Activated CD4-positive, alpha-beta memory T cell treated with anti-CD3 and anti-CD28 coated beads, Interleukin-2, amount 10 ng/mL, durations not matched to agents 7 days and 5 days (primary cell): ENCODE measurements around the gene FUT8. TPM values are rescaled to one million over a fixed set of nuclear protein-coding genes. Genes with fewer than 3 reads are reported as not detected.

Experiments used
- CTCF ChIA-PET: fragments of 350-600 bp; sonication (Branson Sonifier 250); formaldehyde crosslinking; loops from one replicate; lab custom pipeline; 2021; ENCODE audit warnings: antibody characterized with exemption, inconsistent platforms; lab: Charles Lee
- POLR2A ChIA-PET: fragments of 350-600 bp; sonication (Branson Sonifier 250); formaldehyde crosslinking; loops from one replicate; lab custom pipeline; 2021; ENCODE audit warnings: antibody characterized with exemption; lab: Charles Lee
- DNase-seq: peaks from one replicate; pipeline ENCODE4 v3.0.0-alpha.2; 2020
- H3K27ac Mint-ChIP-seq: one replicate; pipeline ENCODE4 v1.8.0; 2021; ENCODE audit warnings: mild to moderate bottlenecking, mixed read lengths
- H3K27me3 Mint-ChIP-seq: one replicate; pipeline ENCODE4 v1.8.0; 2021; ENCODE audit warnings: mixed read lengths
- H3K36me3 Mint-ChIP-seq: one replicate; pipeline ENCODE4 v1.8.0; 2021; ENCODE audit warnings: low read depth, mixed read lengths
- H3K4me1 Mint-ChIP-seq: one replicate; pipeline ENCODE4 v1.8.0; 2021; ENCODE audit warnings: mixed read lengths
- H3K4me3 Mint-ChIP-seq: one replicate; pipeline ENCODE4 v1.8.0; 2021; ENCODE audit warnings: mild to moderate bottlenecking, mixed read lengths
- H3K9me3 Mint-ChIP-seq: one replicate; pipeline ENCODE4 v1.8.0; 2021; ENCODE audit warnings: mixed read lengths
- total RNA-seq, 2 experiments: library from RNA; stranded (reverse); gene quantifications; one replicate each; pipeline ENCODE4 v1.2.3, GENCODE V29; 2021

Gene FUT8
- total RNA-seq, 2 experiments from 2014 or later = 85.0 to 85.5 TPM

DNA sequence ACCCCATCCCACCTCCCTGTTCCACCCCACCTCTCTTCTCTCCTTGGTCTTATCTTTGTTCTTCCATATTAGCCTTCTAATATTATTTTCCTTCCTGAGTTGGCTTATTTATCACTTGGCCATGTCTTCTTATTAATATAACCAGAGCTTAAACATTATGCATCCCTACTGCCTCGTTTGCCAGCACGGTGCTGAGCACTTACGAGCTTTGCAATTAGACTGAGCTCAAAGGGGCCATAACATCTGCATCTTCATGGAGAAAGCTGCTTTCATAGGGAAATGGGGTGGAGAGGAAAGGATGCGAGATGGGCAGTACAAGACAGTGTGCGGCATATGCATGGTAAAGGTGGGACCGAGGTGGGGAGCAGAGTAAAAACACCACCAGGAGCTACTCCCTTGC is 342.8 kb downstream of the FUT8 start:
- DNase-seq = no peak
- Mint-ChIP-seq H3K4me1 (no peaks in the 10 kb centered on the region), H3K27me3 (peaks cover 2% of the 10 kb centered on the region), H3K9me3 (no peaks in the 10 kb centered on the region), H3K4me3 (no peak overlapping the region), H3K36me3 (no peaks in the 10 kb centered on the region), H3K27ac (no peak overlapping the region)
- ChIA-PET CTCF (interaction anchor here (1.7 kb wide), 1 partner anchor 69 kb away, joined by 4 read pairs; no protein-coding TSS in a partner anchor), POLR2A (no interaction called here)

DNA sequence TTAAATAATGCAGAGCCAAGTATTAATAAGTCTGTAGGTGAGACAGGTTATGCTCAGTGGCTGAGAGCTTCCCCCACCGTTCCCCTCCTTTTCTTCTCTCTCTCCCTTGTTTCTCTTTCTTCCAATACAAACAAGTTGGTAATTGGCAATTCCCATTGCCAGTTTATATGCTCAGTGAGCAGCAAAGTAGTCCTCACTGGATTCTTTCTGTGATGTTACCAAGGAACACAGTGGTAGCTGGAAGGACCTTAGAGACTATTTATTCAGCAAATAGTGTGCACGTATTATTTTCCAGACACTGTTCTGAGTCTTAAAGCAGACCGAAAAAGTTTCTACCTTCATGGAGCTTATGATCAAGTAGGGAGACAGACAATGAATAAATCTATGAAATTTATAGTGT is 344.4 kb downstream of the FUT8 start:
- H3K27ac Mint-ChIP-seq = no peak overlapping the region
- ChIA-PET CTCF (interaction anchor here (1.7 kb wide), 1 partner anchor 68 kb away, joined by 4 read pairs; no protein-coding TSS in a partner anchor), POLR2A (interaction anchor here (1.1 kb wide), 1 partner anchor 39 kb away, joined by 3 read pairs; no protein-coding TSS in a partner anchor)
- H3K9me3 Mint-ChIP-seq = no peaks in the 10 kb centered on the region
- peaks cover 2% of the 10 kb centered on the region for H3K27me3 Mint-ChIP-seq
- H3K4me3 Mint-ChIP-seq = no peak overlapping the region
- no peaks in the 10 kb centered on the region for H3K4me1 Mint-ChIP-seq
- H3K36me3 Mint-ChIP-seq = no peaks in the 10 kb centered on the region
- no peak for DNase-seq

DNA sequence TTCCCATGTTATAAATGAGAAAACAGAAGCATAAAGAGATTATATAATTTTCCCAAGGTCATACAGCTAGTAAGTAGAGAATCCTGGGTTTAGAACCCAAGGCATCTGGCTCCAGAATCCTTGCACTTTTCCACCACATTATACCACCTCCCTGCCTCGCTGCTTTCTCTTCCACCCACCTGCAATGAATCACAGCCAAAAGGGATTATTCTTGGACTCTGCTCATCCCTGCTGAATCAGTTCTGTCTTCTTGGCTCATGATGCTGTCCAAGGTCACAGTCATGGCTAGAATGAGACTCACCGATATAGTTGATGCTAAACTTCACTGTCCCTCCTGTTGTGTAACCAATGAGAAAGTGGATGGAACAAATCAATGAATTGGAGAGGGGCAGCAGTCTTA is 356.6 kb downstream of the FUT8 start:
- no peak for DNase-seq
- no peak overlapping the region for H3K27ac Mint-ChIP-seq
- CTCF ChIA-PET = no interaction called here
- POLR2A ChIA-PET = no interaction called here
- no peaks in the 10 kb centered on the region for H3K36me3 Mint-ChIP-seq
- no peak overlapping the region for H3K4me3 Mint-ChIP-seq
- no peaks in the 10 kb centered on the region for H3K9me3 Mint-ChIP-seq
- H3K27me3 Mint-ChIP-seq = peaks cover 10% of the 10 kb centered on the region
- H3K4me1 Mint-ChIP-seq = no peaks in the 10 kb centered on the region

DNA sequence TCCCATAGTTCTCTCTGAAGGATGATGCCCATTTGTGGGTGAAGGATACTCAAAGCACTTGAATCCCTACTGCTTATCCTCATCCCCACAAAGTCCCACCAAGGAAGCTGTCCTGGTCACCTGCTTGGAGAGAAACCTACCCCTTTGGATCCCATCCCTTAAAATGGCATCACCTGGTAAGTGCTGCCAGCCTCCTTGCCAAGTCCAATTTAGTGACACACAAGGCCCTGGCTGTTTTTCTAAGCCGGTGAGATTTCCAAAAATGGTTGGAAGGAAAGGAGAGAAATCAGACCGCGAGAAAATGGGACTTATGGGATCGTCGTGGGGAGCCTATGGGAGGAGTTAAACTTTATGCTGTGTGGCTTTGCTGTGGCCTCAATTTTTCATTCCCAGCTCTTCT is 358.2 kb downstream of the FUT8 start:
- Mint-ChIP-seq H3K36me3 (no peaks in the 10 kb centered on the region), H3K4me1 (no peaks in the 10 kb centered on the region), H3K27me3 (peaks cover 10% of the 10 kb centered on the region), H3K9me3 (no peaks in the 10 kb centered on the region), H3K4me3 (no peak overlapping the region), H3K27ac (no peak overlapping the region)
- DNase-seq = no peak
- ChIA-PET CTCF (interaction anchor here (1.6 kb wide), 1 partner anchor 9 kb away, joined by 3 read pairs; no protein-coding TSS in a partner anchor), POLR2A (no interaction called here)

DNA sequence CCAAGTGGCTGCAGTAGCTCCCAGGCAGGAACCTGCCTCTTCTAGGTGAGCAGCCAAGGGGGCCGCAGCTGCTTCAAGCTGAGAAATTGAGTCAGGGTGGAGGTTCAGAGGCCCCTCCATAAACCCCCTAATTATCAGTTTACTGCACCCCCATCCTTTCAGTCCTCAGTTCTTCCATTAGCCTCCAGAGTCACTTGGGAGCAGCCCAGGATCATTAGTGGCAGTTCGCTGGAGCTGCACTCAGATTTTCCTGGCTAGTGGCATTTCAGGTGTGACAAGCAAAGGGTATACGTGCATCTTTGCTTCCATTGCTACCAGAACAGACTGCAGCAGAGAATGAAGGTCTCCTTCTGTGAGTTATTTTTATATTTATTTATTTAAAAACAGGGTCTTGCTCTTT is 358.7 kb downstream of the FUT8 start:
- no peak for DNase-seq
- POLR2A ChIA-PET = no interaction called here
- Mint-ChIP-seq H3K4me1 (no peaks in the 10 kb centered on the region), H3K4me3 (no peak overlapping the region), H3K27ac (no peak overlapping the region), H3K9me3 (no peaks in the 10 kb centered on the region), H3K36me3 (no peaks in the 10 kb centered on the region), H3K27me3 (peaks cover 10% of the 10 kb centered on the region)
- CTCF ChIA-PET = interaction anchor here (0.6 to 1.6 kb wide), 2 partner anchors 10 to 613 kb away, joined by 3 to 4 read pairs; no protein-coding TSS in a partner anchor

DNA sequence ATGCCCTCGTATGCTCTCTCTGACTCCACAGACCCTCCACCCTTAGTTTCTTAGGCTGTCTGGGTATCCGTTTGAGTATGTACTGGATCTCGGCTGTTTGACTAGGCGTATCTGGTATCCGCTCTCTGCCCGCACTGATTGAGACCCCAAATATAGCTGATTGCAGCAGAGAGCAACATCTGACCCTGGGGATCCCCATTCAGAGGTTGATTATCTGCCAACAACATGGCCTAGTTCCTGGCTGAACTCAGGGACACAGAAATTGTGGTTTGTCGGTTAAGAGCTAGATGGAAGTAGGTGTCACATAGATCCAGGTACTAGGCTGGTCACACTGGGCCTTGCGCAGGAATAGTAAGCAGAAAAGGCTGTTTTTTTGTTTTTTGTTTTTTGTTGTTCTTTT is 359.9 kb downstream of the FUT8 start:
- no peak overlapping the region for H3K27ac Mint-ChIP-seq
- H3K4me3 Mint-ChIP-seq = no peak overlapping the region
- no peaks in the 10 kb centered on the region for H3K9me3 Mint-ChIP-seq
- DNase-seq = no peak
- ChIA-PET POLR2A (no interaction called here), CTCF (interaction anchor here (0.7 kb wide), 1 partner anchor 55 kb away, joined by 3 read pairs; no protein-coding TSS in a partner anchor)
- peaks cover 3% of the 10 kb centered on the region for H3K27me3 Mint-ChIP-seq
- no peaks in the 10 kb centered on the region for H3K36me3 Mint-ChIP-seq
- no peaks in the 10 kb centered on the region for H3K4me1 Mint-ChIP-seq

DNA sequence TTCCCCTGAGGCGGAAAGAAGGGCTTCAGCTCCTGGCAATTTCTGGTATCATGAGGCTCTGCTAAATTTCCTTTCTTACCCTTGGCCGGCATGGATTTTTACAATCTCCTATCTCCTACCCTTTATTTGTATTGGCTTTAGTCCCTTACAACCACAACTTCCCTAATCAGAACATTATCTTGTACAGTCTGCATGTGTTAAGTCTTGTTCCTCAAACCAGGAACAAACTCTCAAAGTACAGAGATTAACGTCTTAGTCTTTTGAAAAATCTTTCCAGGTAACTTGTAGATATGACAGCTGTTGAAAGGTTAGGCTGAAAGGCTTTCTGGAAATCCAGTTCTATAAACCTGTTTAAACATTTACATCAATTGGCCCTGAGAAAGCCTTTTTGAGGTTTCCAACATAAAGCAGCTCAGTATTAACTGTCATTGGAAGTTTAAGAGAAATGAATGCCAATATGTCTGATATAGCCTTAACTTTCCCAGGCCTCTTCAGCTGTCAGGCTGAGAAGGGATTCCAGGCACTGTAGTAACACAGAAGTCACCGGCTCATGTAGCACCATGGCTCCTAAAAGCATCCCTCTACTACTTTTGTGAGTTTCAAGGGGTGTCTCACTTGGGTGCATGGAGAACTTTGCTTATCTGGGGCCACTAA is 360.5 kb downstream of the FUT8 start:
- Mint-ChIP-seq H3K36me3 (no peaks in the 10 kb centered on the region), H3K4me1 (no peaks in the 10 kb centered on the region), H3K9me3 (no peaks in the 10 kb centered on the region), H3K4me3 (no peak overlapping the region), H3K27ac (no peak overlapping the region), H3K27me3 (peaks cover 3% of the 10 kb centered on the region)
- ChIA-PET POLR2A (no interaction called here), CTCF (no interaction called here)
- DNase-seq = no peak

DNA sequence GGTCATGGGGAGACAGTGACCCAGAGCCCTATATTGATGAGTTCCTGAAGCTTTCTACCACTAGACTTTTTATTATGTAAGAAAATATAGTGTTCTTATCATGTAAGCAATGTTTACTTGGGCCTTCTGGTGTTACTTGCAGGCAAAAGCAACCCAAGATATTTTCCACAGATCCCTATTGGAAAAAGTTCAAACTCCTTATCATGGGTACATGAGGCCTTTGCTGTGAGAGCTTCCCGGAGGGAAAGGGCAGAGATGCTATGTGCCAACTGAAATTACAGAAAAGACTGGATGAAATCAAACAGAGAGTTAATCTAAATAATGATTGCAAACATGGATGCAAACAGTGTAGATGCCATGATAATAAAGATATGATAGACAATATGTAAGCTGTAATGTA is 361.5 kb downstream of the FUT8 start:
- POLR2A ChIA-PET = no interaction called here
- H3K4me1 Mint-ChIP-seq = no peaks in the 10 kb centered on the region
- H3K36me3 Mint-ChIP-seq = no peaks in the 10 kb centered on the region
- DNase-seq = no peak
- H3K27ac Mint-ChIP-seq = no peak overlapping the region
- no peak overlapping the region for H3K4me3 Mint-ChIP-seq
- H3K9me3 Mint-ChIP-seq = no peaks in the 10 kb centered on the region
- H3K27me3 Mint-ChIP-seq = peaks cover 3% of the 10 kb centered on the region
- CTCF ChIA-PET = no interaction called here

DNA sequence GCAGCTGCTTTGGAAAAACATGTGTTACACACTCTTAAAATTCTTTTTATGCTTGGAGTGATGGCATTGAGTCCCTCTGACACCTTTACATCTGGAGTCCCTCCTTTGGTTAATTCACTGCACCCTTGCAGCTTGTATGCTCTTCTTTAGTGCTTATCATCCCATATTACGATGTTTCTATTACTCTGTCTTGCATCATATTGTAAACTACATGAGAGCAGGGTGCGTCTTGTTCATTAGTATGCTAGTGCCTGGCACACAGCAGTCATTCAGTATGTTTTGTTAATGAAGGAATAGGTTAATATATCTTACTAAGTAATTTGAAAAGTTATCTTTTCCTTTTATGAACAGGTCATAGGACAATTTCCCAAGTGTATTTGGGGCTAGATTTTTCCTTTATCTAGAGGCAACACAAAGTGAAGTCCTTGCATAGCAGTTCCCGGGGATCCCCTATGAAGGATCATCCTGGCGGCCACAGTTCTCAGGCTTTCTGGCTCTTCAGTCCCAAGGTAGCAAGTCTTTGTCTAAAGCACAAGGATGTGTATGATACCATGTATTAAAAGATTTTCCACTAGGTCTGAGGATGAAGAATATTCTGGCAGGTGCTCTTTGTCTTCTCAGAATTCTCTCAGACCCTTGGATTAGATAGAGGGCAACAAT is 363.8 kb downstream of the FUT8 start:
- CTCF ChIA-PET = no interaction called here

DNA sequence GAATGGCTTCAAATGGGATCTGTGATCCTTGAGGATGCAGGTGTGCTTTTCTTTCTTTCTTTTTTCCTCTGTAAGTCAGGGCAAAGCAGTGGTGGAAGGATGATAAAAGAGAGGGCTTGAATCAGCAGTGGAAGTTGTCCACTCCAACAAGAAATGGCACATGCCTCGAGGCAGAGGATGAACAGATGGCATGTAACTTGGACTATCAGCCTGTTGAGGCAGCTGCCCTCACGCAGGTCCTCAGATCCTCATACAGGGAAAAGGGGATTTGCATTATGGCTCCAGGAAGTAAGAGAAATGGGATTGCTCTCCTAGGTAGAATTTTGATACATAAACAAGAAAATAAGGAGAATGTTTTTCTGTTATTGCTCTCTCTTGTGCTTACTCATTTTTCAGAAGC is 368.0 kb downstream of the FUT8 start:
- CTCF ChIA-PET = no interaction called here
- H3K27ac Mint-ChIP-seq = no peak overlapping the region
- H3K4me3 Mint-ChIP-seq = no peak overlapping the region
- H3K9me3 Mint-ChIP-seq = no peaks in the 10 kb centered on the region
- no peaks in the 10 kb centered on the region for H3K36me3 Mint-ChIP-seq
- POLR2A ChIA-PET = no interaction called here
- no peak for DNase-seq
- H3K27me3 Mint-ChIP-seq = peaks cover 4% of the 10 kb centered on the region
- H3K4me1 Mint-ChIP-seq = no peaks in the 10 kb centered on the region

More for the DNA sequence above, 363.8 kb downstream of the FUT8 start:
- Mint-ChIP-seq H3K27me3 (peaks cover 3% of the 10 kb centered on the region), H3K9me3 (no peaks in the 10 kb centered on the region), H3K4me1 (no peaks in the 10 kb centered on the region), H3K36me3 (no peaks in the 10 kb centered on the region), H3K27ac (no peak overlapping the region), H3K4me3 (no peak overlapping the region)
- DNase-seq = no peak
- POLR2A ChIA-PET = no interaction called here

DNA sequence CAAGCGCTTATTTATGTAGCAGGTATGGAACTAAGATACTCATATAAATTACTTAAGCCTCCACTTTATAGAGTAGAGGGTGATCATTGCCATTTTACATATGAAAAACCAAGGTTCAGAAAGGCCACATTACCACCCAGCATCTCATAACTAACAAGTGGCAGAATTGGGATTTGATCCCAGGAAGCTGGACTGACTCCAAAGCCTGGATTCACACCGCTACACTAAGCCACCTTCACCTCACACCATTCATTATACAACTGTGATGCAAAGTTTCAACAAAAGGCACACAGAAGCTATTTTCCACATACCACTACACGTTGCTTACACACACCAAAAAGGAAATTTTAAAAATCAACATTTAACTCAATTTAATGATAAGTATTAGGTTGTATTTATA is 370.6 kb downstream of the FUT8 start:
- Mint-ChIP-seq H3K4me1 (no peaks in the 10 kb centered on the region), H3K4me3 (no peak overlapping the region), H3K27me3 (peaks cover 3% of the 10 kb centered on the region), H3K27ac (no peak overlapping the region), H3K36me3 (no peaks in the 10 kb centered on the region), H3K9me3 (no peaks in the 10 kb centered on the region)
- no peak for DNase-seq
- POLR2A ChIA-PET = no interaction called here
- CTCF ChIA-PET = interaction anchor here (1.0 kb wide), 1 partner anchor 64 kb away, joined by 3 read pairs; no protein-coding TSS in a partner anchor

DNA sequence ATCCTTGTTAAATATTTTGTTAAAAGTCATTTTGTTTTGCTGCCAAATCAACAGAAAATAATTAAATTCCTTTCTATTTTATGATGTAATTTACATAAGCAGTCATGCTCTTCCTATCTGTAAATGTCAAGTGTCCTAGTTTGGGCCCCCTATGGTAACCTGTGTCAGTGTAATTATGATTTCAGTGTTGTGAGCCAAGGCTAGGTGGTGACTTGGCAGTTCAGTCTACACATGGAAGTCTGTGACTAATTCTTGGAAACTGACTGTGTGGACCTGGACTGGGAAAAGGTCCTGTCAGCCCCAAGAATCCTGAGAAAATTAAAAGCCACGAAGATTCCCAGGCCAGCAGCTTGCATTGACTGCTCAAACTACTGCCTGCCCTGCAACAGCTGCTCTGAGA is 371.0 kb downstream of the FUT8 start:
- Mint-ChIP-seq H3K4me3 (no peak overlapping the region), H3K27me3 (peaks cover 3% of the 10 kb centered on the region), H3K36me3 (no peaks in the 10 kb centered on the region), H3K4me1 (no peaks in the 10 kb centered on the region), H3K9me3 (no peaks in the 10 kb centered on the region), H3K27ac (no peak overlapping the region)
- no peak for DNase-seq
- ChIA-PET POLR2A (no interaction called here), CTCF (no interaction called here)

DNA sequence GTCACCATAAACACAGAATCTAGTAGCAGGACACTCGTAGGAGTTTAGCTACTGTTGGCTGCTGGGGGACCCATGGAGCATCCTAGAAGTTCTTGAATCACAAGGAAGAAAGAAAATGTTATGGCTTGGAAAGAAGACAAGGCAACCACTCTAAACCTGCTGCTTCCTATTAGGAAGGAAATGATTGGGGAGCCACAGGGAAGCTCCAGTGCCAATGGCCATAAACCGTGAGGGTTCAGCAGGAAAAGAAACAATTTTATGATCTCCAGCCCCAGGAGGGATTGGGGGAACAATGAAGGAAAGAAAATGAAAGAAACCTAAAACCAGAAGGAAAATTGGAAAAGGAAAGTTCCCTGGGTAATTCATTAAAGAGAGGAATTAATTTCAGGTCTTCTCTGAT is 372.0 kb downstream of the FUT8 start:
- DNase-seq = no peak
- POLR2A ChIA-PET = no interaction called here
- CTCF ChIA-PET = interaction anchor here (1.2 kb wide), 1 partner anchor 40 kb away, joined by 3 read pairs; no protein-coding TSS in a partner anchor
- Mint-ChIP-seq H3K27me3 (peaks cover 3% of the 10 kb centered on the region), H3K27ac (no peak overlapping the region), H3K36me3 (no peaks in the 10 kb centered on the region), H3K4me3 (no peak overlapping the region), H3K9me3 (no peaks in the 10 kb centered on the region), H3K4me1 (no peaks in the 10 kb centered on the region)
